Stimulated activated CD8-positive, alpha-beta memory T cell treated with anti-CD3 and anti-CD28 coated beads, Interleukin-7, amount 100 ng/mL, for 24 hours (primary cell): ENCODE results near the gene TSHZ2.
"Not testable (repeated sequence)": the region's sequence is repeated elsewhere in the genome, so short reads cannot be mapped to it uniquely, and the experiment has no call there.

Source experiments
- DNase-seq: peaks from one replicate; pipeline ENCODE4 v3.0.0-alpha.2; 2020; ENCODE audit warnings: low read depth

Gene TSHZ2

GRCh38 chr20:52998268-52998667 is 26.1 kb downstream of the TSHZ2 start:
- DNase-seq, result no peak

- DNase-seq, result no peak
Measured at GRCh38 chr20:52999040-52999439, 26.9 kb downstream of the TSHZ2 start.

- DNase-seq, result no peak
Measured at GRCh38 chr20:53001498-53002301, 29.5 kb downstream of the TSHZ2 start.

- no peak for DNase-seq
Measured at GRCh38 chr20:53002786-53003185, 30.6 kb downstream of the TSHZ2 start.

- no peak for DNase-seq
Measured at GRCh38 chr20:53003420-53004154, 31.4 kb downstream of the TSHZ2 start.

- DNase-seq, result no peak
Measured at GRCh38 chr20:53004267-53004813, 32.2 kb downstream of the TSHZ2 start.

GRCh38 chr20:53009979-53010735 is 38.0 kb downstream of the TSHZ2 start:
- DNase-seq, result no peak

GRCh38 chr20:53011640-53012039 is 39.5 kb downstream of the TSHZ2 start:
- DNase-seq, result no peak

GRCh38 chr20:53013183-53013582 is 41.0 kb downstream of the TSHZ2 start:
- no peak for DNase-seq

GRCh38 chr20:53013847-53014246 is 41.7 kb downstream of the TSHZ2 start:
- no peak for DNase-seq

GRCh38 chr20:53016071-53016470 is 43.9 kb downstream of the TSHZ2 start:
- no peak for DNase-seq

GRCh38 chr20:53016534-53017042 is 44.4 kb downstream of the TSHZ2 start:
- DNase-seq, result no peak

- no peak for DNase-seq
Measured at GRCh38 chr20:53017206-53017605, 45.0 kb downstream of the TSHZ2 start.

GRCh38 chr20:53019464-53019863 is 47.3 kb downstream of the TSHZ2 start:
- DNase-seq, result no peak

GRCh38 chr20:53020376-53020775 is 48.2 kb downstream of the TSHZ2 start:
- no peak for DNase-seq

GRCh38 chr20:53020834-53021233 is 48.7 kb downstream of the TSHZ2 start:
- no peak for DNase-seq

- DNase-seq, result no peak
Measured at GRCh38 chr20:53021934-53022333, 49.8 kb downstream of the TSHZ2 start.

GRCh38 chr20:53023732-53024520 is 51.8 kb downstream of the TSHZ2 start:
- no peak for DNase-seq

GRCh38 chr20:53024653-53025052 is 52.5 kb downstream of the TSHZ2 start:
- DNase-seq, result not testable (repeated sequence)

- no peak for DNase-seq
Measured at GRCh38 chr20:53027089-53027488, 54.9 kb downstream of the TSHZ2 start.

GRCh38 chr20:53028337-53029007 is 56.3 kb downstream of the TSHZ2 start:
- no peak for DNase-seq
